Epithelial cell of prostate (primary cell): ENCODE results near the gene POU6F2.
"Not testable (repeated sequence)": the region's sequence is repeated elsewhere in the genome, so short reads cannot be mapped to it uniquely, and the experiment has no call there.

Experiments
- DNase-seq: peaks from one replicate; pipeline ENCODE4 v3.0.0-alpha.2; 2011; ENCODE audit warnings: low read depth, low spot score
- H3K27ac ChIP-seq: fragments of 450-650 bp; 2 replicates; pipeline ENCODE4 v1.5.1; 2017; ENCODE audit warnings: mild to moderate bottlenecking

The POU6F2 gene

DNA sequence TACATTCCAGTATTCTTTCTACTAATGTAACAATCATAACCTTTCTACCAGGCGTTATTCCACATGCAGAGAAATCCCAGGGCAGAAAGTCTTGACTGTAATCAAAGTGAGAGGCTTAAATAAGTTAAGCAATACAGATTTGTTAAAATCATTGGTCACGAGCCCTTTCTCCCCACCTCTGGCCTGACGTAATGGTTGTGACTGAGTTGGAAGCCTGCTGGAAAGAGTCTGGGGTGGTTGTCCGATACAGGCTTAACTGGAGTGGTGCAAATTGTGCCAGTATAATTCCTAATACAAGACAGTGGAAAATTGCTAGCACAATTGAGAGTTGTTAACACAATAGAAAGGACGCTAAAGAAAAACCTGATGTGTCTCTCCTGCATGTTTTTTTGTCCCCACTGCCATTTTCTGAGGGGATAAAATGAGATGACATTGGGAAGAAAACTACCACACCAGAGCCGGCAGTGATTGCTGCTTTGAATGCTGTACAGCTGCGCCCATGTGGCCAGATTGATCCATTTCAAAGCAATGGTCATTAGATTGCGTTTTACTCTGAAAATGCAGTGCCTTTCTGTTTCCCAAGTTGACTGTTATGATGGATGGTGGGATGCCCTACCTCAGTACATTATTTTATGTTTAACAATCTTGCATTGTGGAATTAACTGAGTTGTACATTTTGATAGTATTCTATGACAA, 190.8 kb downstream of the POU6F2 start:
- DNase-seq = no peak
- no peak overlapping the region for H3K27ac ChIP-seq

DNA sequence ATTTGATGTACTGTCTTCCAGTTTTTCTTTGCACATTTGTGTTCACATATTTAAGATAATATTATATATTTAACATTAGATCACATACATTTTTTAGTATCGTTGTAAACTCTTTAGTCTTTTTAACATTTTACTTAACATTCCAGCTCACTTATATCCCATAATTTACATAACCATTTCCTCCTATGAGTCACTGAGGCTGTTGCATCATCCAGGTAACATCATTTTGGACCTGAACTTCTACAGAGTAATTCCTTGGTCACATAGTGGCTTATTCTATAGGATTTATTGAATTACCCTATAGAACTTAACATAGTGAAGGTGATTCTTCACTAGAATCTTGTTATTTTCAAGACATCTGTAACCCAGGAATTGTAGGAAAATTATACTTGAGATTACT, 194.4 kb downstream of the POU6F2 start:
- DNase-seq = no peak
- no peak overlapping the region for H3K27ac ChIP-seq

DNA sequence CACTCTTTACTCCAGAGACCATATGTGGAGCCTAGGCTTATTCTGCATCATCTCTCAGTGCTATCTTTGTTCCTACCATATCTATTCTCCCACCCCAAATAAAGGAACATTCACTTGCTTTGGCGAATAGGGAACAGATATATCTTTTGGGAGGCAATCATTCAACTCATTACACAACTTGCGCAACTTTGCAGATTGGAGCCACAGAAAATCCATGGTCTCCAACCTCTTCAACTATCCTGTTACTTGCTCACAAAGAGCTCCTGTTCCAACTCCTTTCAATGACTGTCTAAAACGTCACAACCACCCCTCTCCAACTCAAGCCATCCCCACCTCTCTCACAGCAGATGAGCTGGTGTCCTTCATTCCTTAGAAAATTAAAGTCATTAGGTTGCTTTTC, 203.7 kb downstream of the POU6F2 start:
- no peak overlapping the region for H3K27ac ChIP-seq
- no peak for DNase-seq

DNA sequence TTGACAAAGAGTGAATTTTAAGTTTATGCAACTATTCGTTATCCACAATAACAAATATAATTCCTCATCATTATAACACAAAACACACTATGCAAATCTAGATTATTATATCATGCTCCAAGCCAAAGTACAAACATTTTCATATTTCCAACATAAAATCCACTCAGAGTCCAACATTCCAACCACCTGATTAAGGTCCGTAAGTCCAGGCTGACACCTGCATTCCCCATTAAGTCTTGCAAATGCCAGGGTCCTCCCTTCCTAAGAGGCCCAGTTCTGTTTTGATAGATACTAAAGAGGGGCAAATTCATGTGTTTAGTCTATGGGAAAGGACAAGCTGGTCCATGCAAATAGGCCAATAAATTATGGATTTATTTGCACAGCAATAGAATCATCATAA, 206.1 kb downstream of the POU6F2 start:
- DNase-seq = no peak
- no peak overlapping the region for H3K27ac ChIP-seq

DNA sequence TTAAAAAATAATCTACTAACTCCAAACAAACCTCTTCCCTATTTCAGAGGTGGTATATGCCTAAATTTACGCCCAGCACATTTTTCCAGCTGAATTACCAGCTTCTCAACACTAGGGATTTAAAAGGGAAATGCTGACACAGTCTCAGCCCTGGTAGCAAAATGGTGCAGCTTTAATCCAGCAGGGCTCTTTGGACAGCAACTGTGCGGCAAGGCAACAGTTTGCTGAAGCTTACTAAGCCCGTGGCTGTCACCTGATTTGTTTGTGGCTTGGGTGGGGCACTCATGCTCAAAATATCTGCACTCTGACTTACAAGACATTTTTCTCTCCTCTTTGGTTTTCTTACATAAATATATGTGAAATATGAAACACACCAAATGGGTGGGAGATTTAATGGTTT, 206.7 kb downstream of the POU6F2 start:
- no peak for DNase-seq
- H3K27ac ChIP-seq = no peak overlapping the region

DNA sequence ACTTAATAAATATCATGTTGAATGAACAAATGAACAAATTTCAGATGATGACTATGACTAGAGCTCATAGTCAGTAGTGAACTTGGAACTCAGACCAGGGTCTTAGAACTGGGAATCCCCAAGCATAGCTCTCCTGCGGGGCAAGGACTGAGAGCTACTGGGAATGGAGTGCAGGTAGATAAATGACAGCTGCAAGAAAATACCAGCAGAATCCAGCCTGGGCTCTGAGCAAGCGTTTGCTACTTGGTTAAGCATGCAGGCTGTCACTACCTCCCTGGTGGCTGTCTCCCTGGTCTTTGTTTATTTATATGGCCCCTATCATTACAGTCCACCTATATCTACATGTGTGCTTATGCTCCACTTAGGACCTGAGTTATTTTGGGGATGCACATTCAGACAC, 208.4 kb downstream of the POU6F2 start:
- H3K27ac ChIP-seq = no peak overlapping the region
- no peak for DNase-seq

DNA sequence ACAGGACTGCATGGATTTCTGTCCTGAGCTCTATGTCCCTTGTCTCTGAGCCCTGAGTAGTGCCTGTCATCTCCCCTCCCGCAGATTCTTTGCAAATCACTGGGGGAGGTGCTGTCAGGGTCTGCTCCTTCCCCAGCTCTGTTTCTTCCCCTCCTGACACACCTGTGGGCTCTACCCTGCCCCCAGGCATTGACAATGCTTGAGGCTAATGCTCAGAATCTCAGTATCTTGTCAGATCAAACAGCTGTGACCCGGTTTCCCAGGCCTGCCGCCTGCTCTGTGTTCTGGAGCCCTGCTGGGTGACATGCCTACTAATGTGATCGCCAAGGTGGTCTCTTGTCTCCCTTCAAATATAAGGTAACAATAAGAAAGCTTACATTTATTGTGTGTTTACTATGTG, 209.0 kb downstream of the POU6F2 start:
- H3K27ac ChIP-seq = no peak overlapping the region
- no peak for DNase-seq

DNA sequence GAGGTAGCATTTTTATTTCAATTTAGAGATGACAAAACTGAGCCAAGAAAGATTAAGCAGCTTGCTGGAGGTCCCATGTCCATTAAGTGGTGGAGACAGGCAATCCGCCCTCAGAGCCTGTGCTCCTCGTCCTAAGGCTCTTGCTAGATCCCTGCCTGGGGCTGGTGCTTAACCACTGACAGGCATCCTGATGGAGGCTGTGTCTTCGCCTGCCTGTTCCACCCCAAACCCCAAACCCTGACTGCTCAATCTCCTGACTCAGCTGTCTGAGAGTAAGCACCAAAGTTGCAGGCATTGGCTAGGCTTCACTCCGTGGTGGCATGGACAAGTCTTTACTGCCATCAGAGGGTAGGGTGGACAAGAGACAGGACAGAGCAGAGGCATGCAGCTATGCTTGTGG, 209.4 kb downstream of the POU6F2 start:
- DNase-seq = no peak
- no peak overlapping the region for H3K27ac ChIP-seq

DNA sequence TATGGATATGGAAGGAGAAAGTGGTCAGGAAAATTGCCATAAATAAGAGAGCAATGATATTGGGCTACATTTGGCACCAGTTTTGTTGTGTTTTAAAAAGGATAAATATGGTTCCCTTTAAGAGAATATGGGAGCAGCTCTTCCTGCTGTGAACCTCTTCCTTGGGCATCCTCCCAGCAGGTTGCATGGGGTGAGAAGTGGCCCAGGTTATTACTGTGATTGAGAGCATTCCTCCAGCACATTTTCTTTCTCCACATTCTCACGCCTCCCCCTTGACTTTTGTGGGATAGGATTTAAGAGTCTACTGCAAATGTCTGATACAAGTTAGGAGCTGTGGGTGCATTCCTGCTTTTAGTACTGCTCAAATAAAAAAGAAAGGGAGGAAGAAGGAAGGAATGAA, 214.8 kb downstream of the POU6F2 start:
- H3K27ac ChIP-seq = no peak overlapping the region
- DNase-seq = no peak

DNA sequence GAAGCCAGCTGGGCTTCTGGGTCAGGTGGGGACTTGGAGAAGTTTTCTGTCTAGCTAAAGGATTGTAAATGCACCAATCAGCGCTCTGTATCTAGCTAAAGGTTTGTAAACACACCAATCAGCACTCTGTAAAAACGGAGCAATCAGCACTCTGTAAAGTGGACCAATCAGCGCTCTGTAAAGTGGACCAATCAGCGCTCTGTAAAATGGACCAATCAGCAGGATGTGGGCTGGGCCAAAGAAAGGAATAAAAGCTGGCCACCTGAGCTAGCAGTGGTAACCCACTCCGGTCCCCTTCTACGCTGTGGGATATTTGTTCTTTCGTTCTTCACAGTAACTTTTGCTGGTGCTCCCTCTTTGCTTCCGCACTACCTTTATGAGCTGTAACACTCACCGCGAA, 216.7 kb downstream of the POU6F2 start:
- H3K27ac ChIP-seq, DNase-seq: not testable (repeated sequence)

DNA sequence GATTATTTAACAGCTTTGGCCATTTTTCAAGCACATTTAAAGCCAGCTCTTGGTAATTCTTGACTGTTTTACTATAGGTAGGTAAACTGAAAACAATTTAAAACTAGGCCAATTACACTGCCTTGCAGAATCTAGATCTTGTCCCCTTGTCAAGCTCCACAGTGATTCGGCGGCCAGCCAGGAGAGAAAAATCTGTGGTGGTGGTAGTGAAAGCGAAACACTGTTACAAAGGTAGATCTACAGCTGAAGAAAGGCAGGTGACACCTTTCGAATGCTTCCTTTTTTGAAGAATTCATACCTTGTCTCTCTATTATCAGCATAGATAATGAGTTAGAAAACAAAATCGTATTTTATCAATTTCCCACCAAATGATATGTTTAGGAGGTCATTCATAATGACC, 218.3 kb downstream of the POU6F2 start:
- no peak overlapping the region for H3K27ac ChIP-seq
- DNase-seq = no peak

DNA sequence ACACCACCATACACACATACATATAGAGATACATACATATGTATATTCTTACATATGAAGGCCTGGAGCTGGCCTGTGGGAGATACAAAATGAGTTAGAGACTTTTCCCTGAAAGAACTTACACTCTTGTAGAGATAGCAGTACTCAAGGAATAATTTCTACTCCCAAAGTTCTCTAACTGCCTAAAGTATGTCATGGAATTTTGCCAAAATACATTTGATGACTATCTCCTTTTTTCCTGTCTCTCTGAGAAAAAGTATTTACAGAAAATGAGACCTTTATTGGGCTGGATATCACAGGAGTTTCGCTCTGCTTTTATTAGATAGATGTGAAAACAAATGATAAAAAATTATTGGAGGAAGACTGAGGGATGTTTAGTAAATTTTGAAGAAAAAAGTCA, 220.1 kb downstream of the POU6F2 start:
- DNase-seq = no peak
- H3K27ac ChIP-seq = no peak overlapping the region

DNA sequence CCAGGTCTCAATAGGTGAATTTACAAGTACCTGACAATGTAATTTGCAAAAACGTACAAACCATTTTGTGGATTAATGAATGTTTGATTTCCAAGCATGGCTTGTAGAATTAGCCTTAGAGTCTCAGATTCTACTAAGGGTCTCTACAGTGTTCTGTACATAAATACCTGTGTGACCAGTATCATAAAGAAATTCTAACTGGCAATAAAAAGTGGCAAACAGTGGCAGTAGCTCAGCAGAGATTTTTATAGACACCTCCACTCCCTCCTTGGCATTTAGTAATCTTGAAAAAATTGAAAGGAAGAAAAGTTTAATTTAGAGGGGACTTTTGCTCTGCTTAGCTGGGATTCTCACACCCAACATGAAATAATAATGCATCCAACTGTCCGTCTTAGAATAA, 220.8 kb downstream of the POU6F2 start:
- no peak overlapping the region for H3K27ac ChIP-seq

DNA sequence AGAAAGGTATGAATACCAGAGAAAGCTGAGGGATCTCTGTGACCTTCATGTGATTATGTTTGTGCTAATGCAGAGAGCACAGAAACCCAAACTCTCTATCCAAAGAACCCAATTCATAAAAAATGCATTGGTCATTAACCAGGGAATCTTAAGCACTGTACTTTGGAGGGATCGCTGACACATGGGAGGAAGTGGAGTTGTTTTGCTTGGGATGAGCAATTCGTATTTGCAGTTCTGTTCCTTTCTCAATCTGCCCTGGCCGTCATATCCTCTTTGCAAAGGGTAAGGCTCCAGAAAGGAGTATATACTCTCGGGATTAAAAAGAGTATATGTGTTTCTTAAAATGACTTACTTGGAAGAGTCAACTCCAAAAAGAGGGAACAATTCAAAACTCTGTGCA, 221.3 kb downstream of the POU6F2 start:
- H3K27ac ChIP-seq = no peak overlapping the region
- no peak for DNase-seq

More for the DNA sequence above, 220.8 kb downstream of the POU6F2 start:
- DNase-seq = no peak

DNA sequence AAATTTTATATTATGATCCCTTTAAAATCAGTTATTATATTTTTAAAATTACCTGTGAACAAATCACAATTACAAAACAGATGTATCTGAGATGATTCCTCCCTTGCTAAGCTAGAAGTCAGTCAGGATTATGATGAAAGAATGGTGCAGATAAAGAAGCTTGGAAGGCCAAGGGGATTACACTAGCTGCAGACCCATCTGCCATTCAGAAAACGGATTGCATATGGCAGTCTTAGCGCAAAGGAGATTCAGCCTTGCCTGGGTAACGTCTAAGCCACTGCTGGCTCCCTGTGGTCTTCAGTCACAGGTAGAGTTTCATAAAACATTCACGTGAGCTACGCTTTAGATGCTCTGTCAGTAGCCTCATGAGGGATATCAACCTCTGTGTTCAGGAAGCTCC, 222.2 kb downstream of the POU6F2 start:
- DNase-seq = no peak

DNA sequence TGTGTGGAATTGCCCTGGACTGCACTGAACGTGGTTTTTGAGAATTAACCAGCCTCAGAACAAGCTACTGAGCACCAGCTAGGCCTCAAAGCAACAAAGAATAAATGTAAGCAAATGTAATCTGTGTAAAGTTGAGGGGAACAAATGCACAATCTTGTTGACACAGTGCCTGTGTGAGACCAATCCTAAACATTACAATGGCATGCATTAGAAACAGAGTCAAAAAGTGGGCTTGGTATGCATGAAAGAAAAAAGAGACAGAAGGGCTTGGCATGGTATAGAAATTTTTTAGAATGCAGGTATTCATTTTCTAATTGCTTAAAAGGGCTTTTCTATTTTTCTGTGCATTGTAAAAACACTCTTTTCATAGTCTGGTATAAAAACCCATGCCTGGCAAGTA, 224.3 kb downstream of the POU6F2 start:
- no peak overlapping the region for H3K27ac ChIP-seq
- DNase-seq = no peak

More for the DNA sequence above, 222.2 kb downstream of the POU6F2 start:
- no peak overlapping the region for H3K27ac ChIP-seq

DNA sequence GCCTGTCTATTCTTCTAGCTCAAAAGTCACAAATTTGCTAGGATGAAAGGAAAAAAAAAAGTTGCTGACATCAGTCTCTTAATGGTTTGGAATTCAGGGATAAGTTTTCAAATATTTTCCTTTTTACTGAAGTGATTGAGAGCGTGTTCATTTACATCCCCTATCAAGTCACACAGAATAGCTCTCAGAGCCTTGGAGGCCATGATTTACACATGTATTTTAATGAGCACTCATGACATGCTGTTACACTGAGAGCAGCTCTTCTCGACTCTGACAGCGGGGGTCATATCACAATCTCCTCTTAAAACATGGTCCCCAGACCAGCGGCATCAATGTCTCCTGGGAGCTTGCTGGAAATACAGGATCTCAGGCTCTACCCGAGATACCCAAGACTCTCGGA, 232.7 kb downstream of the POU6F2 start:
- DNase-seq = no peak
- no peak overlapping the region for H3K27ac ChIP-seq

DNA sequence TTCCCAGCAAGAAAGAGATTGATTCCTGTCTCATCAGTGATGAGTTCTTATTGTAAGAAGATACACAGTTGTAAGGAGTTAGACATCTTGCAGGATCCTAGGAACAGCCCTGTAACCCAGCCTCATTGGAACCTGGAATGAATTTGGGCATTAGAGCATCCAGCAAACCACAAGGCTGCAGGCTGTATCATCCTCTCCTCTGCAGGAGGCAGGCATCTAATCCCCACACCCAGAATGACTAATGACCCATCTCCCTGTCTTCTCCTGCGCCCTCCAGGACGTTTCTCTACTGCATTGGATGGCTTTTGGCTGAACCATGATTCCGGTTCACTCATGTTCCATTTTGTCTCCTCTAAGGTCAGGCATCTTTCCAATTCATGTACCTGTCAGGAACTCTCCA, 233.9 kb downstream of the POU6F2 start:
- DNase-seq = no peak
- no peak overlapping the region for H3K27ac ChIP-seq

DNA sequence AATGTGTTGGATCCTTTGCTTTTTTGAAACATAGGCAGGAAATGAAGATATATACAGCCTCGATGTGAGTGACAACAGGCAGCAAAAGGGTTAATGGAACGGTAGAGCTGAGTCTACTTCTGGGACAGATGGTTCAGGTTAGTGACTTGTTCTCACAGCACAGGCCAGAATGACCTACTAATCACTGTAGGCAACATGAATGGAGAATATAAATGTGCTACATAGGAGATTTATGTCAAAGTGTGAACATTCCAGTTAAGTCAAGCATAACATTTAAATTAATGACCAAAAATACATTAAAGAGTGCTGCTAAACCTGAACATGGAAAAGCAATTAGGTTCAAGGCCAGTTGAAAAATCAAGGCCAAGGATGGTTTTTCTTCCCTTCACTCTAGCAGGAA, 235.2 kb downstream of the POU6F2 start:
- H3K27ac ChIP-seq = no peak overlapping the region
- no peak for DNase-seq

DNA sequence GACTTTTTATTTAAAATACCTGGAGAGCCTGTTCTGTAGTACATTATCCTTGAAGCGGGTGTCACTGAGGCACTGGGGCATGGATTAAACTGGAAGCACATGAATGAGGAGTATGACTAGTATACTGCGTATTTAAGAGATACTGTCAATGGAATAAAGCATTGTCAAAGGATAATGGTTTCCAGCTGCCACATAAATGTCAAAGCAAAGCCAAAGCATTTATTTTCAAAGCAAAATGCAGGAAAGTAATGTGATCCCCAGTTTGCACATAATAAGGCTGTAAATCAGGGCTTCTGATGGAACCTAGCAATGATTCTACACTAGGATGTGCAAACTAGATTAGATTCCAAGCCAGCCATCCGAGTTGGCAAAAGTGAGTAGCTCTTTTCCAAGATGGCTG, 240.1 kb downstream of the POU6F2 start:
- DNase-seq = no peak
- H3K27ac ChIP-seq = no peak overlapping the region

DNA sequence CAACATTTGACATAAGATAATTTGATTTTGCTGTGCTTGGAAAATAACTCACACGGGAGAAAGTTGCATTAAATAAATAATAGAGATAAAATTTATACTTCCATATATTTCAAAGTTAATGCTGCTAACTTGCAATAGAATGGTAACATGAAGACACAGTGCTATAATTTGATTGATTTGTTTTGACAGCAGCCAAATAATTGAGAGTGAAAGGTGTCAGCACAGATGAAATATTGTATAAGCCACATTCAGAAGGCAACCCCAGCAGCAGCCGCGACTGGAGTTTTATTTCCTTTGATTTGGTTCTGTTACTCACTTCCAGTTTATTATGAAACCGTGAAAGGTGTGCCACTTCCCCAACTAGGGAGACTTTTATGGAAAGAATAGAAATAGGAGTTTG, 242.2 kb downstream of the POU6F2 start:
- no peak overlapping the region for H3K27ac ChIP-seq
- DNase-seq = no peak

DNA sequence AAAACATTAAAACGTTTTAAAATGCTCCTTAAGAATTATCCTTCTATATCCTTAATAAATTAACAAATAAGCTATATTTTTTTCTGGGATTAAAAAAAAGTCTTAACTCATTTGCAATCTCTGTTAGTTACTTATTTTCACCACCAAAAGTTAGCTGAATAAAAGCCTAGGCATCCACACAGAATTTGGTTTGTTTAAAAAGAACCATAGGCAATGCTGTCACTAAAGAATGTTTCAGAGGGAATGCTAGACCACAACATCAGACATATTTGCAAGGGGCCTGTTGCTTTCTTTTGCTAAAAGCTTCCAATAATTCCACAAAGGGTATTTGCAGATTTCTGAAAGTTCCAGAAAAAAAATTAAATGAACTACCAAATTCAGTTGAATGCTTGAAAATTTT, 244.2 kb downstream of the POU6F2 start:
- H3K27ac ChIP-seq = no peak overlapping the region
- DNase-seq = no peak

DNA sequence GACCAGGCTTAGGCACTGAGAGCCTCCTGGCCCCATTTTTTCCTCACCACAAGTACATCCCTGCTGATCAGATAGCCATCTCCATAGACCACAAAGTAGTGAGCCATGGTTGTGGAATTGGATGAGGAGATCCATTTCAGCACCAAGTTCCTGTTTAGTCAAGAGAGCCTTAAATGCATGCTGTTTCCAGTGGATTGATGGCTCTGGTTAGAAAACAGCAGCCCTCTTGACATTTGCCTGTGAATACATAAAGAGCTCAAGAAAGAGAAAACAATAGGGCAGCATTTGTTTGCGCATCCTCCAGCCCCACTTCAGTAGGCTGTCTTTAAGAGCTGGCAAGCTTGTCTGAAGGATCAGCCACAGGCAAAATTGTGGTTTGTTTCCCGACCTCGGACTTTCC, 251.2 kb downstream of the POU6F2 start:
- DNase-seq = no peak
- no peak overlapping the region for H3K27ac ChIP-seq
